ENCODE results near the gene MLST8. TPM values are rescaled to one million over a fixed set of nuclear protein-coding genes. Genes with fewer than 3 reads are reported as not detected.

MLST8 gene
- total and polyA plus RNA-seq, 2 of the 8 experiments (the other 6 are each of a cell fraction or from before 2014, with no cell fraction given) = 67.6 to 321 TPM

GRCh38 chr16:2233872-2234812 lies 28.9 kb downstream of the MLST8 start:
- ChIA-PET POLR2A (ENCODE audit: partially characterized antibody) (interaction anchor here (0.6 to 3.1 kb wide), 4 partner anchors 18 to 28 kb away, joined by 3 to 14 read pairs (median 4); partner anchors contain the start of gene ECI1), CTCF (ENCODE audit: partially characterized antibody) (interaction anchor here (0.6 to 2.7 kb wide), 3 partner anchors 11 to 39 kb away, joined by 3 to 9 read pairs (median 3); no protein-coding TSS in a partner anchor)
- Histone ChIP-seq H3K79me2 (ENCODE audit: control insufficient read depth in 1 of 2, insufficient read depth in 2 of 2, low read length in 2 of 2) (no peaks in the 10 kb centered on the region), H2BK120ac (replicated peaks; ENCODE audit: low read depth, low read length) (no peak overlapping the region), H3K9ac (replicated peaks in 1 of 4; ENCODE audit: extremely low read depth in 1 of 4, low read depth in 3 of 4, low read length in 3 of 4) (no peak overlapping the region), H2BK12ac (ENCODE audit: low read depth, low read length) (no peak overlapping the region), H3K14ac (ENCODE audit: insufficient read length) (no peak overlapping the region), H4K91ac (replicated peaks; ENCODE audit: insufficient read length, low read length) (no peak overlapping the region), H3K4ac (replicated peaks; ENCODE audit: insufficient read length, low read depth, low read length) (no peak overlapping the region), H3K79me1 (ENCODE audit: low read depth, low read length) (no peaks in the 10 kb centered on the region), H3K23me2 (ENCODE audit: low read depth, low read length) (peaks cover 16% of the 10 kb centered on the region; the same call in 1 of the 2 replicates), H4K8ac (ENCODE audit: extremely low read depth, insufficient read depth, low read length) (no peak overlapping the region; the same call in 1 of the 2 replicates), H3K4me1 (replicated peaks in 1 of 4; ENCODE audit: control insufficient read depth in 3 of 4, insufficient read depth in 4 of 4, low read length in 3 of 4) (peaks cover 0 to 19% (median 10%) of the 10 kb centered on the region in 4 experiments; a peak in 5 of 7 replicates), H3K27ac (ENCODE audit: low read depth, low read length) (no peak overlapping the region), H3K4me3 (ENCODE audit: extremely low read depth in 1 of 4, insufficient read depth in 2 of 4, low read depth in 3 of 4, low read length in 4 of 4) (no peak overlapping the region), H3K27me3 (replicated peaks in 1 of 4; ENCODE audit: control insufficient read depth in 3 of 4, extremely low read depth in 1 of 4, insufficient read depth in 3 of 4, low read length in 3 of 4) (peaks cover 4 to 20% (median 16%) of the 10 kb centered on the region in 4 experiments; a peak in 6 of 7 replicates), H2BK20ac (ENCODE audit: low read length) (no peak overlapping the region), H3K23ac (ENCODE audit: insufficient read length) (no peak overlapping the region), H3K4me2 (ENCODE audit: insufficient read depth in 1 of 2, low read depth in 2 of 2, low read length in 2 of 2) (no peak overlapping the region), H2AFZ (ENCODE audit: low read length) (no peak overlapping the region), H3K56ac (replicated peaks; ENCODE audit: insufficient read length, low read depth, low read length) (no peak overlapping the region), H3K36me3 (ENCODE audit: control insufficient read depth in 2 of 4, insufficient read depth in 4 of 4, low read length in 3 of 4) (peaks cover 3 to 48% (median 6%) of the 10 kb centered on the region in 4 experiments; a peak in 5 of 8 replicates), H4K5ac (ENCODE audit: insufficient read length, low read depth, low read length) (no peak overlapping the region), H2BK15ac (ENCODE audit: low read length) (no peak overlapping the region), H3K9me3 (ENCODE audit: insufficient read depth in 2 of 2, low read depth in 1 of 2, low read length in 1 of 2) (no peaks in the 10 kb centered on the region), H4K20me1 (replicated peaks in 1 of 2; ENCODE audit: control insufficient read depth in 1 of 2, insufficient read depth in 2 of 2, low read length in 2 of 2) (peaks cover 3 to 16% of the 10 kb centered on the region in 2 experiments), H2AK5ac (ENCODE audit: low read depth, low read length) (no peak overlapping the region), H3K18ac (ENCODE audit: extremely low read depth, low read length) (no peak overlapping the region), H2BK5ac (ENCODE audit: low read depth, low read length) (no peak overlapping the region)
- FAIRE-seq (no peak), DNase-seq (ENCODE audit: low read depth in 1 of 2, low spot score in 2 of 2) (no peak)
- whole genome bisulfite sequencing, 2 experiments (ENCODE audit: extremely low coverage in 1 of 2, insufficient coverage in 1 of 2, insufficient read length in 1 of 2, insufficient replicate concordance in 2 of 2, low coverage in 1 of 2, low lambda C conversion rate in 2 of 2, missing lambda C conversion rate in 1 of 2) = 96% methylated on average over 50 of the region's 51 CpGs; no CpG with 5 or more reads in 1 of the 2 experiments
- TF ChIP-seq EP300 (IDR thresholded peaks at IDR 0.05; ENCODE audit: borderline replicate concordance in 1 of 2, low read depth in 2 of 2, low read length in 2 of 2) (no peak), JUN (IDR thresholded peaks at IDR 0.05; ENCODE audit: low read depth, low read length) (no peak), RAD21 (IDR thresholded peaks at IDR 0.05 in 1 of 2, conservative IDR thresholded peaks at IDR 0.05 in 1 of 2; ENCODE audit: low read depth in 2 of 2, low read length in 2 of 2) (no peak), CREB1 (IDR thresholded peaks at IDR 0.05) (no peak), POLR2A (IDR thresholded peaks at IDR 0.05; ENCODE audit: control extremely low read depth in 1 of 2, low read depth in 2 of 2, low read length in 2 of 2) (no peak), E2F6 (IDR thresholded peaks at IDR 0.05) (no peak), NANOG (IDR thresholded peaks at IDR 0.05; ENCODE audit: insufficient read depth, low read depth, low read length, poor library complexity, severe bottlenecking) (no peak), BCL11A (IDR thresholded peaks at IDR 0.05; ENCODE audit: low read depth in 2 of 2, low read length in 2 of 2) (no peak), CBX8 (IDR thresholded peaks at IDR 0.05; ENCODE audit: borderline replicate concordance, low read depth, low read length) (no peak), TEAD4 (IDR thresholded peaks at IDR 0.05; ENCODE audit: low read depth, low read length) (no peak)

Data from H1 (cell line).